Measurements from ENCODE around the gene CDHR5. TPM values are rescaled to one million over a fixed set of nuclear protein-coding genes. Genes with fewer than 3 reads are reported as not detected.
A peak's percentile ranks its signal among the peaks of the same experiment; 100 is the strongest.

CDHR5 gene
- total and polyA plus RNA-seq, 9 of the 15 experiments (the other 6 are each of a cell fraction or from before 2014, with no cell fraction given) = 0.16 TPM; not detected in 8

GRCh38 chr11:625636-626268, 997 bp upstream of the CDHR5 start:
- Histone ChIP-seq H3K4me1 (replicated peaks in 1 of 2; ENCODE audit: control insufficient read depth in 2 of 2, insufficient read depth in 2 of 2, low read length in 2 of 2) (peaks cover 0 to 50% of the 10 kb centered on the region in 2 experiments; a peak in 2 of 5 replicates), H3K79me2 (ENCODE audit: control insufficient read depth, insufficient read depth, low read length) (no peaks in the 10 kb centered on the region), H3K9ac (ENCODE audit: insufficient read depth in 1 of 2, low read depth in 2 of 2, low read length in 2 of 2) (peak overlapping the region in 1 of 2 experiments; percentile 64; a peak in 1 of 4 replicates), H3K36me3 (ENCODE audit: control insufficient read depth, insufficient read depth, low read length) (peaks cover 15% of the 10 kb centered on the region; the same call in 1 of the 3 replicates), H3K9me1 (ENCODE audit: control insufficient read depth, insufficient read depth, low read length) (no peaks in the 10 kb centered on the region), H3K4me3 (no peak overlapping the region), H3K27me3 (ENCODE audit: control insufficient read depth in 2 of 2, insufficient read depth in 2 of 2, low read length in 2 of 2) (no peaks in the 10 kb centered on the region), H3K27ac (ENCODE audit: extremely low read depth, low read depth, low read length) (no peak overlapping the region), H4K20me1 (replicated peaks; ENCODE audit: control insufficient read depth, insufficient read depth, low read length) (no peaks in the 10 kb centered on the region), H2AFZ (ENCODE audit: low read depth, low read length) (no peak overlapping the region), H3K4me2 (ENCODE audit: insufficient read depth, low read length) (no peak overlapping the region), H3K9me3 (replicated peaks; ENCODE audit: control insufficient read depth, insufficient read depth, low read depth, low read length) (no peaks in the 10 kb centered on the region)
- 78% methylated on average over 9 of the region's 22 CpGs for WGBS (ENCODE audit: insufficient coverage, low coverage, missing lambda C conversion rate)
- in situ Hi-C loops (cut with MboI) (no loop called here), intact Hi-C loops (cut with micrococcal nuclease) (no loop called here)
- BruUV-seq (replicated peaks) = no TSS peak
- FAIRE-seq (no peak), DNase-seq (ENCODE audit: extremely low read depth in 1 of 4, low spot score in 3 of 4) (no peak), ATAC-seq (no peak)
- CTCF ChIA-PET (ENCODE audit: low intra/inter-chr PET ratio) = no interaction called here
- POLR2A ChIA-PET = no interaction called here
- TF ChIP-seq ARID3A (IDR thresholded peaks at IDR 0.05; ENCODE audit: borderline replicate concordance, low read depth, low read length) = no peak
- no peak for TF ChIP-seq TCF7L2 (IDR thresholded peaks at IDR 0.05; ENCODE audit: low read depth, low read length)
- TF ChIP-seq SMC3 (conservative IDR thresholded peaks at IDR 0.05; ENCODE audit: insufficient read depth, low read depth, low read length) = no peak
- TF ChIP-seq ERF (CRISPR knock-in tag; IDR thresholded peaks at IDR 0.05) = no peak
- TF ChIP-seq NRF1 (conservative IDR thresholded peaks at IDR 0.05 in 1 of 2, IDR thresholded peaks at IDR 0.05 in 1 of 2) = no peak
- no peak for TF ChIP-seq TEAD2 (tag; IDR thresholded peaks at IDR 0.05)
- TF ChIP-seq GABPA (tag; conservative IDR thresholded peaks at IDR 0.05; ENCODE audit: low read depth) = no peak
- no peak for TF ChIP-seq ZNF717 (CRISPR knock-in tag; IDR thresholded peaks at IDR 0.05)
- no peak for TF ChIP-seq ZNF76 (CRISPR knock-in tag; IDR thresholded peaks at IDR 0.05; ENCODE audit: borderline replicate concordance)
- no peak for TF ChIP-seq TBL1XR1 (IDR thresholded peaks at IDR 0.05; ENCODE audit: low read length in 2 of 2)
- no peak for TF ChIP-seq TRIM24 (IDR thresholded peaks at IDR 0.05)
- TF ChIP-seq ZNF609 (CRISPR knock-in tag; IDR thresholded peaks at IDR 0.05; ENCODE audit: borderline replicate concordance) = no peak
- TF ChIP-seq NKRF (IDR thresholded peaks at IDR 0.05; ENCODE audit: borderline replicate concordance) = no peak
- TF ChIP-seq TAF7 (tag; IDR thresholded peaks at IDR 0.05) = no peak
- no peak for TF ChIP-seq KLF1 (tag; IDR thresholded peaks at IDR 0.05)
